Measurements from ENCODE around the gene MED9. TPM values are rescaled to one million over a fixed set of nuclear protein-coding genes. Genes with fewer than 3 reads are reported as not detected.

Gene MED9
- total RNA-seq, 1 experiment from 2014 or later = 88.9 TPM

DNA sequence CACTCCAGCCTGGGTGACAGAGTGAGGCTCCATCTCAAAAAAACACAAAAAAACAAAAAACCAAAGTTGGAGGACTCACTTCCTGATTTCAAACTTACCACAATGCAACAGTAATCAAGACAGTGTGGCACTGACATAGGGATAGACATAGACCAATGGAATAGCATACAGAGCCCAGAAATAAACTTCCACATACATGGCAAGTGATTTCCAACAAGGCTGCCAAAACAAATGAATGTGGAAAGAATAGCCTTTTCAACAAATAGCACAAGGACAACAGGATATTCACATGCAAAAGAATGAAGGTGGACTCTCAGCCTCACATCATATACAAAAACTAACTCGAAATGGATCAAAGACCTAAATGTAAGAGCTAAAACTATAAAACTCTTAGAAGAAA is 56.2 kb downstream of the MED9 start:
- Histone ChIP-seq H3K4me1 (peaks cover 15% of the 10 kb centered on the region), H3K4me3 (no peak overlapping the region), H3K27ac (no peak overlapping the region), H3K9me3 (replicated peaks) (0 out of 2 replicates have a peak, but pooled peaks cover 6% of the 10 kb centered on the region), H3K36me3 (no peaks in the 10 kb centered on the region), H3K27me3 (no peaks in the 10 kb centered on the region)
- no peak for DNase-seq

- Histone ChIP-seq H3K9me3 (replicated peaks) (0 out of 2 replicates have a peak, but pooled peaks cover 6% of the 10 kb centered on the region), H3K4me3 (no peak overlapping the region), H3K27ac (no peak overlapping the region), H3K4me1 (peaks cover 25% of the 10 kb centered on the region), H3K36me3 (no peaks in the 10 kb centered on the region), H3K27me3 (no peaks in the 10 kb centered on the region)
- DNase-seq = no peak
These were observed 57.2 kb downstream of the MED9 start for GRCh38 chr17:17533901-17534441.

- Histone ChIP-seq H3K4me1 (peaks cover 45% of the 10 kb centered on the region), H3K27me3 (no peaks in the 10 kb centered on the region), H3K9me3 (replicated peaks) (0 out of 2 replicates have a peak, but pooled peaks cover 6% of the 10 kb centered on the region), H3K36me3 (no peaks in the 10 kb centered on the region), H3K4me3 (no peak overlapping the region), H3K27ac (no peak overlapping the region)
- DNase-seq = no peak
These were observed 59.2 kb downstream of the MED9 start for GRCh38 chr17:17535957-17536356.

DNA sequence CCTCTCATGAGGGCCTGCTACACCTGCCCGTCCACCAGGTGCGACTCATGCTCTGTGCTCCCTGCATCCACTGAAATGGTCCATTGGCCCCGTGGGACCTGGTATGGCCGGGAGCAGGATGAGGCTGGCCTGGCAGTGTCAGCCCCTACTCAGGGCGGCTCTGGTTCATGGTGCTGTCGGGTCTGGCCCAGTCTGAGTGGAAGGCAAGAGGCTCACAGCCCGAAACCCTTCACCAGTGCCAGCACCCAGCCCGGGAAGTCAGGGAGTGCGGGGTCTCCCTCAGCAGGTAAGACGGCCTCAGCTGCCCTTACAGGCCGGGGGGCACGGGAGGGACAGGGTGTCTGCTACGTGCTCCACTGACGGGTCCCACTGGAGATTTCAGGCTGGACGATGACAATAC is 59.9 kb downstream of the MED9 start:
- no peak overlapping the region for H3K4me3 ChIP-seq
- H3K9me3 ChIP-seq (replicated peaks) = 0 out of 2 replicates have a peak, but pooled peaks cover 5% of the 10 kb centered on the region
- DNase-seq = no peak
- H3K36me3 ChIP-seq = no peaks in the 10 kb centered on the region
- H3K4me1 ChIP-seq = peaks cover 52% of the 10 kb centered on the region
- H3K27me3 ChIP-seq = no peaks in the 10 kb centered on the region
- peak overlapping the region; percentile 68 for H3K27ac ChIP-seq

- Histone ChIP-seq H3K9me3 (replicated peaks) (no peaks in the 10 kb centered on the region), H3K4me1 (peaks cover 59% of the 10 kb centered on the region), H3K27ac (peak overlapping the region; percentile 68), H3K27me3 (no peaks in the 10 kb centered on the region), H3K36me3 (no peaks in the 10 kb centered on the region), H3K4me3 (no peak overlapping the region)
- peak; percentile 88 to 94 for DNase-seq
These were observed 60.7 kb downstream of the MED9 start for GRCh38 chr17:17537311-17538099.

DNA sequence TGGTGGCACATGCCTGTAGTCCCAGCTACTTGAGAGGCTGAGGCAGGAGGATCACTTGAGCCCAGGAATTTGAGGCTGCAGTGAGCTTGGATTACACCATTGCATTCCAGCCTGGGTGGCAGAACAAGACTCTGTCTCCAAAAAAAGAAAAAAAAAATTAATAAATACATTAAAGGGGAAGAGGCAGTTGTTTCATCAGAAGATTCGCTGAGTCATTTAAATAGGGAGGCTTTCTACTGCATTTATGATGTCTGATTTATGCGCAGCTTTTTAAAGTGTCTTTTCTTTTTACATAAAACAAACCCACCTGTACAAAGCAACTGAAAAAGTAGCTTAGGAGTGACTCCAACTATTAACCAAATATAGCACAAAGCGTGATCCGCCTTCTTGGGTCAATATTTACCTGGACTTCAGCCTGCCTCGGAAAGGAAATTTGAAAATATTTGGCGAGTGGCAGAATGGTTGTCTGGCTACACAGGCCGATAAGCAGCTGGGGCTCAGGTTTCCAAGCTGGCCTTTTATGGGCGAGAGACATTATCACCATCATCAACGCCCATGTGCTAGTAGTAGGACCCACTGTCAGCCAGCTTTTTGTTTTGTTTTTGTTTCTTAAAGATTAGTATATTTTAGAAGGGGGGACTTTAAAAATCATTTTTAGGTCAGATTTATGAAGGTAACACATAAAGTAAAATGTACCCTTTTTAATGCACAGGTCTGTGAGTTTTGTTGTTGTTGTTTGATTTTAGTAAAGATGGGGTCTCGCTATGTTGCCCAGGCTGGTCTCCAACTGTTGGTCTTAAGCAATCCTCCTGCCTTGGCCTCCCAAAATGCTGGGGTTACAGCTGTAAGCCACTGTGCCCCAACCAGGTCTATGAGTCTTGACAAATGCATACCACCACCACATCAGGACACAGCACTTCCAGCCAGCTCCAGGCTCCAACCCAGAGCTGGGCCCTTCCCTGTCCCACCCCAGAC is 61.9 kb downstream of the MED9 start:
- H3K4me1 ChIP-seq = peaks cover 59% of the 10 kb centered on the region
- no peaks in the 10 kb centered on the region for H3K27me3 ChIP-seq
- DNase-seq = peak; percentile 71 to 85
- no peaks in the 10 kb centered on the region for H3K9me3 ChIP-seq (replicated peaks)
- no peaks in the 10 kb centered on the region for H3K36me3 ChIP-seq
- H3K4me3 ChIP-seq = no peak overlapping the region
- peak overlapping the region; percentile 68; the same call in 1 of the 2 replicates for H3K27ac ChIP-seq

DNA sequence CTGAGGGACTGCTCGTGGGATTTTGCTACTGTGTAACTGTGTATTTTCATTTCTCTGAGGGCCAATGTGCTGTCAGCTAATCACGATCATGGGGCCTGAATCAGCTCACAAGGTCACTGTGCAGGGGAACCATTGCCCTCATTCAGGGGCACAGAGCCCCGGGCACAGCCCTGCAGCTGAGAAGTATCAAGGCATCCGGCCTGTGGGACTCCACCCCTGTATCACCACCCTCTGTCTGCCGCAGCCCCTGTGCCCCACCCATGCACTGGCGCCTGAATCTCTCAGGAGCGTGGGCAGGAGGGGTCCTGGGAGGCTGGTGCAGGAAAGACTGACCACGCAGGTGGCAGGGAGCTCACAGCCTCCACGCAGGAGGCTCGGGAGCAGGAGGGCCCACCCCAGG is 62.8 kb downstream of the MED9 start:
- H3K36me3 ChIP-seq = no peaks in the 10 kb centered on the region
- no peak overlapping the region for H3K4me3 ChIP-seq
- no peaks in the 10 kb centered on the region for H3K9me3 ChIP-seq (replicated peaks)
- DNase-seq = no peak
- peaks cover 59% of the 10 kb centered on the region for H3K4me1 ChIP-seq
- H3K27ac ChIP-seq = no peak overlapping the region
- no peaks in the 10 kb centered on the region for H3K27me3 ChIP-seq

DNA sequence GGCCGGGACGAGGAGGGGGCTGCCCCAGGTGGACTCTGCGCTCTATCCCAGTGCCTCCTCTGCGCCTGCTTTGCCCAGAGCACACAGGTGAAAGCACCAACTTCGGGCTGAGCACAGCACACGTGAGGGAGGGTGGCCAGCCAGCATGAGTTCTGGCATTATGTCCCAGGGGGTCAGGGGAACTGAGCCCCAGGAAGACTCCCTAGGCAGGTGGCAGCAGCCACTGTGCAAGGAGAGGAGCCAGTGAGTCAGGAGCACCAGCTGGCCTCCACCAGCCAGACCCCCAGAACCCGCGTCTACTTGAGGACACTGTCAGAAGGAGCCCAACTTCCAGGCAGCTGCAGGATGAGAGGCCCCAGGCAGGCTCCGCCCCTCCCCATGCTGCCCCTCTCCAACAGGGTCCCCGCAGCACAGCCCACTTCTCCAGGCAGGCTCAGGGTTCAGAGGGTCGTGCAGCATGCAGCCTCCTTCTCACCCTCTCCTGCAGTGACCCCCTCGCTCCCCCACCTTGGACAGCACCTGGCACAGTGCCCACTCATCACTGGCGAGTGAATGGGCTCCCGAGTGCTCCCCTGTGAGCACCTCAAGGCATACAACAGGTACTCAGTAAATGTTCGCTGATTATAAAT is 63.6 kb downstream of the MED9 start:
- peak; percentile 93 to 95 for DNase-seq
- Histone ChIP-seq H3K4me3 (peak overlapping the region; percentile 3), H3K27ac (peak overlapping the region; percentile 18; the same call in 1 of the 2 replicates), H3K4me1 (peaks cover 59% of the 10 kb centered on the region), H3K36me3 (no peaks in the 10 kb centered on the region), H3K27me3 (no peaks in the 10 kb centered on the region), H3K9me3 (replicated peaks) (no peaks in the 10 kb centered on the region)

GRCh38 chr17:17540935-17541639 is 64.3 kb downstream of the MED9 start:
- Histone ChIP-seq H3K36me3 (no peaks in the 10 kb centered on the region), H3K4me1 (peaks cover 59% of the 10 kb centered on the region), H3K4me3 (peak overlapping the region; percentile 3), H3K27me3 (no peaks in the 10 kb centered on the region), H3K9me3 (replicated peaks) (no peaks in the 10 kb centered on the region), H3K27ac (peak overlapping the region; percentile 18)
- DNase-seq = peak; percentile 95 to 96

DNA sequence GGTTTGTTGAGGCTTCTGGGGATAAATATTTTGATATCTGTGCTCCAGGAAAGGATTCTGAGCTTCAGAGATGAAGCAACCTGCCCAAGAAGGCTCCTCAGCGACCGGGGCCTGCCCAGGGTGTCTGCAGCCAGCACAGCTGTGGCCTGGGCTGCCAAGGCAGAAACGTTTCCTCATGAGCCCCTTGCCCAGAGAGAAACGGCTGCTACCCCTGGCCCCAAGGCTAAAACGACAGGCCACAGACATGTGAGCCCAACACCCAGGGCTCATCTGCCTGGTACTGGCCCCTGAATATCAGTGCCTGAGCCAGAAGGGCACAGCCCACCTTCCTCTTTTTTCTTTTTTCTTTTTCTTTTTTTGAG is 64.8 kb downstream of the MED9 start:
- H3K9me3 ChIP-seq (replicated peaks) = no peaks in the 10 kb centered on the region
- H3K27me3 ChIP-seq = no peaks in the 10 kb centered on the region
- H3K27ac ChIP-seq = peak overlapping the region; percentile 18
- DNase-seq = no peak
- H3K4me3 ChIP-seq = no peak overlapping the region
- H3K4me1 ChIP-seq = peaks cover 58% of the 10 kb centered on the region
- no peaks in the 10 kb centered on the region for H3K36me3 ChIP-seq

Other genes starting within 250 kb of the MED9 start
- gene FLCN, start 239.8 kb upstream of the MED9 start, total RNA-seq (2014; rRNA removed; shearing (Covaris generic)) = 110 and 121 TPM in 2 replicates
- gene COPS3, start 195.8 kb upstream of the MED9 start, total RNA-seq (2014; rRNA removed; shearing (Covaris generic)) = 395 TPM in 2 replicates
- 4.2 and 4.4 TPM in 2 replicates for gene NT5M, start 173.6 kb upstream of the MED9 start, total RNA-seq (2014; rRNA removed; shearing (Covaris generic))
- not detected in 2 replicates for gene RASD1, start 19.4 kb downstream of the MED9 start, total RNA-seq (2014; rRNA removed; shearing (Covaris generic))
- gene PEMT, start 114.7 kb downstream of the MED9 start, total RNA-seq (2014; rRNA removed; shearing (Covaris generic)) = 62.5 and 65.2 TPM in 2 replicates
- 63.6 and 72.2 TPM in 2 replicates for gene RAI1, start 204.5 kb downstream of the MED9 start, total RNA-seq (2014; rRNA removed; shearing (Covaris generic))